ENCODE measurements around the gene LSP1.

GRCh38 chr11:1867381-1867780, 14.5 kb downstream of the LSP1 start:
- TF ChIP-seq EZH2 (IDR thresholded peaks at IDR 0.05; ENCODE audit: borderline replicate concordance, low read depth, low read length, poor library complexity, severe bottlenecking) (no peak), CTCF (conservative IDR thresholded peaks at IDR 0.05; ENCODE audit: low read depth, low read length) (no peak)

Measured in A673 (cell line).